Uterus (tissue), 2 donors: ENCODE data around the gene PTPRH.

ENCODE experiments used
- CTCF ChIP-seq, 4 experiments: fragments of 200-600 bp in 2 of 4; fragments of 450-650 bp in 2 of 4; sonication (generic) in 2 of 4; IDR thresholded peaks; one replicate each; pipeline ENCODE4 v1.5.1; 2016 to 2019; ENCODE audit warnings: antibody characterized with exemption in 4 of 4, mild to moderate bottlenecking in 2 of 4, moderate library complexity in 1 of 4
- POLR2A ChIP-seq, 2 donors: fragments of 450-650 bp; IDR thresholded peaks; one replicate each; pipeline ENCODE4 v1.6.1; 2016; ENCODE audit warnings: antibody characterized with exemption in 2 of 2, mild to moderate bottlenecking in 1 of 2, moderate library complexity in 1 of 2

- TF ChIP-seq CTCF (IDR thresholded peaks at IDR 0.05) (no peak), POLR2A (IDR thresholded peaks at IDR 0.05) (no peak)
Observed at GRCh38 chr19:55176076-55176475, 33.2 kb downstream of the PTPRH start.
